HEK293T (cell line): ENCODE data around the gene HLCS.

Experiments used
- ARNT ChIP-seq: fragments of 450-650 bp; IDR thresholded peaks from 2 replicates; pipeline ENCODE4 v1.6.1; 2017; ENCODE audit warnings: mild to moderate bottlenecking
- ELF4 ChIP-seq: fragments of 450-650 bp; IDR thresholded peaks from 2 replicates; pipeline ENCODE4 v1.6.1; 2017; ENCODE audit warnings: antibody characterized with exemption
- L3MBTL2 ChIP-seq: fragments of 450-650 bp; conservative IDR thresholded peaks from 2 replicates; pipeline ENCODE4 v1.6.1; 2016; ENCODE audit warnings: mild to moderate bottlenecking
- SP1 ChIP-seq: fragments of 450-650 bp; IDR thresholded peaks from 2 replicates; pipeline ENCODE4 v1.6.1; 2017
- TARDBP ChIP-seq: fragments of 450-650 bp; IDR thresholded peaks from 2 replicates; pipeline ENCODE4 v1.6.1; 2016
- TF ChIP-seq, protein P1 (sequence below): fragments of 450-650 bp; IDR thresholded peaks from 2 replicates; pipeline ENCODE4 v1.6.1; 2016

DNA sequence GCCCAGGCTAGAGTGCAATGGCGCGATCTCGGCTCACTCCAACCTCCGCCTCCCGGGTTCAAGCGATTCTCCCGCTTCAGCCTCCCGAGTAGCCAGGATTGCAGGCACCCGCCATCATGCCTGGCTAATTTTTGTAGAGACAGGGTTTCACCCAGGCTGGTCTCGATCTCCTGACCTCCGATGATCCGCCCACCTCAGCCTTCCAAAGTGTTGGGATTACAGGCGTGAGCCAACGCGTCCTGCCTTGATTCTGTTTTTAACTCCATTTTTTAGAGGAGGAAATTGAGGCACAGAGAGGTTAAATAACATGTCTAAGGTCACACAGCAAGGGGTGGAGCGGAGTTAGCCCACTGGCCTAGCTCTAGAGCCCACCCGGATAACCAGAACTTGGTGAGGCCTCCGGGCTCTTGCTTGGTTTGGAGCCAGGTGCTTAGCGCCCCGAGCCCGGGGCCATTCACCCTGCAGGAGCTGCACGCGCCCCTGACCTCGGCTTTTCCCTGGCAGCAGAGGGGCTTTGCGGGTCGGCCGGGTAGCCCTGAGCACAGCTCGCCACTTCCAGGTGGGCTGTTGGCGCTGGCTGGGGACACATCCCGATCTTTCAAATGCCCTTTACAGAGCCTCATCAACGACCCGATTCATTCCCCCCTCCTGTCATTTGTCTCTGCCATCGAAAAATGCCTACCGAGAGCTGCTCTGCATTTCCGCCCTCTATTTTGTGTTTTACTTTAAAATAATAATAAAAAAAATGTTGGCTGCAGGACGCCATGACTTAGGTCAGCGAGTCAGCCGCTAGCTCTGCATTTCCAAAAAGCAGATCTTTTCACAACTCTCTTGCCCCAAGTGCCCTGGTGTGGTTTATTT is 256.4 kb downstream of the HLCS start:
- TF ChIP-seq, protein P1, sequence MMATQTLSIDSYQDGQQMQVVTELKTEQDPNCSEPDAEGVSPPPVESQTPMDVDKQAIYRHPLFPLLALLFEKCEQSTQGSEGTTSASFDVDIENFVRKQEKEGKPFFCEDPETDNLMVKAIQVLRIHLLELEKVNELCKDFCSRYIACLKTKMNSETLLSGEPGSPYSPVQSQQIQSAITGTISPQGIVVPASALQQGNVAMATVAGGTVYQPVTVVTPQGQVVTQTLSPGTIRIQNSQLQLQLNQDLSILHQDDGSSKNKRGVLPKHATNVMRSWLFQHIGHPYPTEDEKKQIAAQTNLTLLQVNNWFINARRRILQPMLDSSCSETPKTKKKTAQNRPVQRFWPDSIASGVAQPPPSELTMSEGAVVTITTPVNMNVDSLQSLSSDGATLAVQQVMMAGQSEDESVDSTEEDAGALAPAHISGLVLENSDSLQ, result no peak
- no peak for TF ChIP-seq ARNT
- no peak for TF ChIP-seq SP1
- TF ChIP-seq ELF4, result no peak
- TF ChIP-seq TARDBP, result no peak
- TF ChIP-seq L3MBTL2, result no peak
